NB4 (cell line): ENCODE data around the gene KLHL6.

Experiments used
- CTCF ChIP-seq: IDR thresholded peaks from one replicate; pipeline ENCODE4 v1.5.1; 2012; ENCODE audit warnings: low read depth, low read length
- MAX ChIP-seq: IDR thresholded peaks from 2 replicates; pipeline ENCODE4 v1.6.1; 2011; ENCODE audit warnings: low read depth, low read length
- MYC ChIP-seq: IDR thresholded peaks from 2 replicates; pipeline ENCODE4 v1.6.1; 2011; ENCODE audit warnings: low read depth, low read length
- POLR2A ChIP-seq: IDR thresholded peaks from 2 replicates; pipeline ENCODE4 v1.6.1; 2011; ENCODE audit warnings: mild to moderate bottlenecking; ENCODE audit not compliant: insufficient read length; ENCODE audit errors: extremely low read depth

DNA sequence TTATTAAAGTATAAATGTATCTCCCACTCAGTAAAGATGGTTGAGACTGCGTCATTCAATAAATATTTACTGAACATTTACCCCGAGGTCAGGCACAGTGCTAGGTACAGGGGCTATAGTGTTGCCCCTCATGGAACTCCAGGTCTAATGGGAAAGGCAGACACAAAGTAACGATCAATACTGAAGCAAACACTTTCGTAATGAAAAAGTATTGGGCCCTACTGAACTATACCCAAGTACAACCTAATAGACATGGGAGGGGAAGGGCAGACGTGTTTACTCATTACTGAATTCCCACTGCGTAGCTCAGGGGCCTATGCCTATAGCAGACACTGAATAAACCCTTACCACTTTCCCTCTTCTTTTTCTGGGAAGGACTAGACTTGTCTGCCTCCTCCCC, 56.9 kb downstream of the KLHL6 start:
- TF ChIP-seq CTCF (no peak), POLR2A (no peak), MYC (no peak), MAX (no peak)
